Measurements from ENCODE around the gene ARHGAP21. TPM values are rescaled to one million over a fixed set of nuclear protein-coding genes. Genes with fewer than 3 reads are reported as not detected.

The ARHGAP21 gene
- total RNA-seq, 1 experiment from 2014 or later, result 59.4 TPM

DNA sequence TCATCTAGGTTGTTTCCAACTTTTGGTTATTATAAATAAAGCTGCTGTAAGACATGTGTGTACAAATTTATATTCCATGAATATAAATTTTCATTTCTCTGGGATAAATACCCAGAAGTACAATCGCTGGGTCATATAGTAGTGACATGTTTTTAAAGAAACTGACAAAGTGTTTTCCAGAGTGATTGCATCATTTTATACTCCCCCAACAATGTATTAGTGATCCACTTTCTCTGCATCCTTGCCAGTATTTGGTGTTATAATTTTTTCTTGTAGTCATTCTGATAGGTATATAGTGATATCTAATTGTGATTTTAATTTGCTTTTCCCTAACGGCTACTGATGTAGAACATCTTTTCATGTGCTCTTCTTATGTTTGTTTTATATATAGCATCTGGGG lies 27.0 kb upstream of the ARHGAP21 start:
- no peak overlapping the region for H3K23ac ChIP-seq (ENCODE audit: insufficient read length, low read depth, low read length)
- H3K27me3 ChIP-seq (ENCODE audit: insufficient read depth, low read length), result no peaks in the 10 kb centered on the region
- no peak overlapping the region for H2BK5ac ChIP-seq (ENCODE audit: insufficient read length, low read length)
- H3K23me2 ChIP-seq (ENCODE audit: insufficient read length, low read depth, low read length, poor library complexity, severe bottlenecking), result no peaks in the 10 kb centered on the region
- Mint-ChIP-seq H3K27ac (no peak overlapping the region), H3K4me3 (no peak overlapping the region), H3K4me1 (no peaks in the 10 kb centered on the region), H3K27me3 (ENCODE audit: low read depth) (no peaks in the 10 kb centered on the region), H3K9me3 (no peaks in the 10 kb centered on the region), H3K36me3 (ENCODE audit: insufficient read depth in 1 of 3, low read depth in 3 of 3) (no peaks in the 10 kb centered on the region)
- no peak overlapping the region for H3T11ph ChIP-seq (ENCODE audit: low read length)
- H3K27ac ChIP-seq (ENCODE audit: insufficient read length, low read depth, low read length), result no peak overlapping the region
- no peak overlapping the region for H3K9ac ChIP-seq (ENCODE audit: extremely low read depth, insufficient read length, low read length)
- H2BK15ac ChIP-seq (ENCODE audit: low read depth, low read length), result no peak overlapping the region
- H2BK12ac ChIP-seq (ENCODE audit: insufficient read length, low read depth, low read length), result no peak overlapping the region
- H2BK20ac ChIP-seq (ENCODE audit: low read depth, low read length, poor library complexity, severe bottlenecking), result no peak overlapping the region
- H2BK120ac ChIP-seq (ENCODE audit: low read depth, low read length, poor library complexity, severe bottlenecking), result no peak overlapping the region
- H4K20me1 ChIP-seq (ENCODE audit: control insufficient read depth, insufficient read depth, insufficient read length), result no peaks in the 10 kb centered on the region
- no peak overlapping the region for H2AFZ ChIP-seq (ENCODE audit: low read length)
- no peak overlapping the region for H3K4ac ChIP-seq (ENCODE audit: low read depth, low read length)
- H3K4me2 ChIP-seq (ENCODE audit: insufficient read depth, insufficient read length, low read length), result no peak overlapping the region
- H3K56ac ChIP-seq (ENCODE audit: insufficient read length, low read depth, low read length), result no peak overlapping the region
- H4K91ac ChIP-seq (ENCODE audit: insufficient read length, low read depth, low read length), result no peak overlapping the region
- H3K18ac ChIP-seq (ENCODE audit: insufficient read length, low read depth, low read length), result no peak overlapping the region
- H3K4me1 ChIP-seq (ENCODE audit: insufficient read depth, low read length), result no peaks in the 10 kb centered on the region
- no peak overlapping the region for H3K14ac ChIP-seq (ENCODE audit: insufficient read depth, low read length)
- no peak overlapping the region for H4K5ac ChIP-seq (ENCODE audit: insufficient read length, low read depth, low read length)
- TF ChIP-seq, protein P1, sequence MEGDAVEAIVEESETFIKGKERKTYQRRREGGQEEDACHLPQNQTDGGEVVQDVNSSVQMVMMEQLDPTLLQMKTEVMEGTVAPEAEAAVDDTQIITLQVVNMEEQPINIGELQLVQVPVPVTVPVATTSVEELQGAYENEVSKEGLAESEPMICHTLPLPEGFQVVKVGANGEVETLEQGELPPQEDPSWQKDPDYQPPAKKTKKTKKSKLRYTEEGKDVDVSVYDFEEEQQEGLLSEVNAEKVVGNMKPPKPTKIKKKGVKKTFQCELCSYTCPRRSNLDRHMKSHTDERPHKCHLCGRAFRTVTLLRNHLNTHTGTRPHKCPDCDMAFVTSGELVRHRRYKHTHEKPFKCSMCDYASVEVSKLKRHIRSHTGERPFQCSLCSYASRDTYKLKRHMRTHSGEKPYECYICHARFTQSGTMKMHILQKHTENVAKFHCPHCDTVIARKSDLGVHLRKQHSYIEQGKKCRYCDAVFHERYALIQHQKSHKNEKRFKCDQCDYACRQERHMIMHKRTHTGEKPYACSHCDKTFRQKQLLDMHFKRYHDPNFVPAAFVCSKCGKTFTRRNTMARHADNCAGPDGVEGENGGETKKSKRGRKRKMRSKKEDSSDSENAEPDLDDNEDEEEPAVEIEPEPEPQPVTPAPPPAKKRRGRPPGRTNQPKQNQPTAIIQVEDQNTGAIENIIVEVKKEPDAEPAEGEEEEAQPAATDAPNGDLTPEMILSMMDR (conservative IDR thresholded peaks at IDR 0.05), result no peak
- H3K9me3 ChIP-seq (ENCODE audit: control insufficient read depth, low read depth, low read length), result no peaks in the 10 kb centered on the region
- H2AK5ac ChIP-seq (ENCODE audit: insufficient read length, low read length), result no peak overlapping the region
- WGBS (ENCODE audit: extremely low coverage, insufficient read length, low lambda C conversion rate), result no CpG with 5 or more reads among the region's 2 CpGs
- H4K8ac ChIP-seq (replicated peaks; ENCODE audit: insufficient read length, low read depth, low read length), result no peak overlapping the region
- H3K79me1 ChIP-seq (ENCODE audit: insufficient read depth, low read depth, low read length, poor library complexity, severe bottlenecking), result no peaks in the 10 kb centered on the region
- DNase-seq, result no peak
- H3K79me2 ChIP-seq (ENCODE audit: insufficient read depth, low read length), result no peaks in the 10 kb centered on the region

Measured in H9 (cell line).